GM19351 (cell line): ENCODE results near the gene MARK4.

ENCODE experiments used
- ATAC-seq: cut with Tn5 transposase; IDR thresholded peaks from one replicate; pipeline ENCODE4 v1.9.1; 2021; ENCODE audit warnings: mild to moderate bottlenecking, moderate library complexity; ENCODE audit not compliant: unreplicated experiment

MARK4 gene

GRCh38 chr19:45354241-45354842 lies 103.3 kb downstream of the MARK4 start:
- ATAC-seq = no peak
